Measurements from ENCODE around the gene GUCY2C.

Gene GUCY2C

GRCh38 chr12:14663002-14663401 is 33.4 kb downstream of the GUCY2C start:
- TF ChIP-seq CTCF (IDR thresholded peaks at IDR 0.05; ENCODE audit: low read depth, low read length): no peak
- H3K4me3 ChIP-seq (ENCODE audit: low read depth, low read length): no peak overlapping the region

DNA sequence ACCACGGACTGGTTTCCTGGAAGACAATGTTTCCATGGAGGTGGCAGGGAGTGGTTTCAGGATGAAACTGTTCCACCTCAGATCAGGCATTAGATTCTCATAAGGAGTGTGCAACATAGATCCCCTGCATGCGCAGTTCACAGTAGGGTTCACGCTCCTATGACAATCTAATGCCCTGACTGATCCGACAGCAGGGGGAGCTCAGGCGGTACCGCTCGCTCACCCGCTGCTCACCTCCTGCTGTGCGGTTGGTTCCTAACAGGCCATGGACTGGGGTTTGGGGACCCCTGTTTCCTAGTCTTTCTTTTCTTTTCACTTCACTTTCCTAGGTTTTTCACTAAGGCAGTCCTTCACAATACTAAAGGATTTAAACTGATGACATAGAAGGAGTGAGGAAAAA is 39.6 kb downstream of the GUCY2C start:
- TF ChIP-seq CTCF (IDR thresholded peaks at IDR 0.05; ENCODE audit: low read depth, low read length): no peak
- no peak overlapping the region for H3K4me3 ChIP-seq (ENCODE audit: low read depth, low read length)

DNA sequence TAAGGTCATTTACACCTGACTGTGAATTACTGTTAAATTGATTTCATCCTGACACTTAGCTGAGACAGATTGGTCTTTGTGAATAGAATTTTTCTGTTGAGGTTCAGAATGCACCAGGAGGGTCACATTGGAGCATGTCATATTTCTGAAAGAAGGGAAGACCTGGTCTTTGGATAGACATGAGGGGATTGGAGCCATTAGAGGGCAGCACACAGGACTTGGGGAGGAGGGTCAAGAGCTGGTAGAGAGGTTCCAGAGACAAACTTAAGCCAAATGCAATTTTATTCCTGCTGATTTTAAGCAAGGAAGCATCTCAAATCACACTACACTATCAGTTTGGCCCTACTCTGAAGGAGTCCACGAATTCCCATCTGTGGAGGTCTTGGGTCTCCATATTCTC is 41.1 kb downstream of the GUCY2C start:
- H3K4me3 ChIP-seq (ENCODE audit: low read depth, low read length): no peak overlapping the region
- no peak for TF ChIP-seq CTCF (IDR thresholded peaks at IDR 0.05; ENCODE audit: low read depth, low read length)

GRCh38 chr12:14654842-14655241 is 41.6 kb downstream of the GUCY2C start:
- no peak for TF ChIP-seq CTCF (IDR thresholded peaks at IDR 0.05; ENCODE audit: low read depth, low read length)
- H3K4me3 ChIP-seq (ENCODE audit: low read depth, low read length): no peak overlapping the region

DNA sequence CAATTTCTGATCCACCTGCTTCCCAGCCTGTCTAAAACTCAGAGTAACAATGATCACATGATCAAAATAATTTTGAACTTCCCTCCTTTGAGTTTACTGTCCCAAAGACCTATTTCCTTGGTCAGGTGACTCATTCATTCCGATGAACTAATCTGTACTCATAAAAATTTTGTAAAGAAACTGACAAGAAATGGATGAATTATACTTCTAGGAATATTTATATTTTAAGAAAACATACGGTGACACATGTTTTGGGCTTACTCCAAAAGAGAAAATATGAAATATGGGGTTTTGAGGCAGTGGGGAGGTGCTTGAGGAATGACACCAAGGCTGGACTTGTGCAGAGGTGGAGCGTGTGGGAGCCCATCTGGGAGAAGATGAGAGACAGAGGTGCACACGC is 42.0 kb downstream of the GUCY2C start:
- no peak for TF ChIP-seq CTCF (IDR thresholded peaks at IDR 0.05; ENCODE audit: low read depth, low read length)
- no peak overlapping the region for H3K4me3 ChIP-seq (ENCODE audit: low read depth, low read length)

GRCh38 chr12:14652483-14652882 is 43.9 kb downstream of the GUCY2C start:
- no peak overlapping the region for H3K4me3 ChIP-seq (ENCODE audit: low read depth, low read length)
- no peak for TF ChIP-seq CTCF (IDR thresholded peaks at IDR 0.05; ENCODE audit: low read depth, low read length)

- TF ChIP-seq CTCF (IDR thresholded peaks at IDR 0.05; ENCODE audit: low read depth, low read length): no peak
Observed at GRCh38 chr12:14651371-14651770, 45.0 kb downstream of the GUCY2C start.

More at GRCh38 chr12:14651371-14651770, 45.0 kb downstream of the GUCY2C start:
- no peak overlapping the region for H3K4me3 ChIP-seq (ENCODE audit: low read depth, low read length)
